Measurements from ENCODE around the gene ARPP19. TPM values are rescaled to one million over a fixed set of nuclear protein-coding genes. Genes with fewer than 3 reads are reported as not detected.
A peak's percentile ranks its signal among the peaks of the same experiment; 100 is the strongest.

ARPP19 gene
- total and polyA plus RNA-seq, 12 donors, result 19.1 to 184 (median 138) TPM

GRCh38 chr15:52506549-52506948, 62.3 kb downstream of the ARPP19 start:
- Histone ChIP-seq H3K27ac (no peak overlapping the region), H3K27me3 (no peaks in the 10 kb centered on the region), H3K9me3 (replicated peaks in 1 of 3) (no peaks in the 10 kb centered on the region), H3K36me3 (replicated peaks in 1 of 2) (no peaks in the 10 kb centered on the region), H3K4me1 (replicated peaks in 1 of 2) (peaks cover 0 to 7% of the 10 kb centered on the region in 2 donors), H3K4me3 (no peak overlapping the region)
- 81 to 90% (median 86%) methylated on average over 6 of the region's 6 CpGs for WGBS, 4 donors
- no peak for TF ChIP-seq CTCF (IDR thresholded peaks at IDR 0.05)
- TF ChIP-seq POLR2A (IDR thresholded peaks at IDR 0.05), result no peak
- DNase-seq, result no peak
- intact Hi-C loops (cut with DNase I), result no loop called here

- intact Hi-C loops (cut with DNase I), result no loop called here
- WGBS, 4 donors, result 91 to 96% (median 92%) methylated on average over 6 of the region's 6 CpGs
- Histone ChIP-seq H3K4me3 (no peak overlapping the region), H3K36me3 (replicated peaks in 1 of 2) (no peaks in the 10 kb centered on the region), H3K27ac (no peak overlapping the region), H3K9me3 (replicated peaks in 1 of 3) (no peaks in the 10 kb centered on the region), H3K4me1 (replicated peaks in 1 of 2) (peaks cover 0 to 7% of the 10 kb centered on the region in 2 donors), H3K27me3 (no peaks in the 10 kb centered on the region)
- TF ChIP-seq CTCF (IDR thresholded peaks at IDR 0.05) (no peak), POLR2A (IDR thresholded peaks at IDR 0.05) (no peak)
- DNase-seq, result peak in 3 of 7 donors; percentile 24 to 35 (median 29)
Measured at GRCh38 chr15:52505151-52505550, 63.7 kb downstream of the ARPP19 start.

GRCh38 chr15:52503788-52504496, 64.9 kb downstream of the ARPP19 start:
- peak overlapping the region in 1 of 5 donors; percentile 11 for H3K27ac ChIP-seq
- WGBS, 4 donors, result 74 to 81% (median 74%) methylated on average over 5 of the region's 5 CpGs
- DNase-seq, result no peak
- H3K4me1 ChIP-seq (replicated peaks in 1 of 2), result no peaks in the 10 kb centered on the region
- H3K27me3 ChIP-seq, result no peaks in the 10 kb centered on the region
- intact Hi-C loops (cut with DNase I), result no loop called here
- TF ChIP-seq CTCF (IDR thresholded peaks at IDR 0.05), result no peak
- no peak for TF ChIP-seq POLR2A (IDR thresholded peaks at IDR 0.05)
- H3K9me3 ChIP-seq (replicated peaks in 1 of 3), result no peaks in the 10 kb centered on the region
- no peaks in the 10 kb centered on the region for H3K36me3 ChIP-seq (replicated peaks in 1 of 2)
- no peak overlapping the region for H3K4me3 ChIP-seq

- Histone ChIP-seq H3K4me3 (no peak overlapping the region), H3K27ac (no peak overlapping the region), H3K9me3 (replicated peaks in 1 of 3) (no peaks in the 10 kb centered on the region), H3K27me3 (no peaks in the 10 kb centered on the region), H3K4me1 (replicated peaks in 1 of 2) (no peaks in the 10 kb centered on the region), H3K36me3 (replicated peaks in 1 of 2) (no peaks in the 10 kb centered on the region)
- WGBS, 4 donors, result 75 to 86% (median 83%) methylated on average over 1 of the region's 1 CpG
- no peak for DNase-seq
- TF ChIP-seq CTCF (IDR thresholded peaks at IDR 0.05) (no peak), POLR2A (IDR thresholded peaks at IDR 0.05) (no peak)
- intact Hi-C loops (cut with DNase I), result no loop called here
Measured at GRCh38 chr15:52502608-52503007, 66.2 kb downstream of the ARPP19 start.

Measured in adrenal gland (tissue), 12 donors.